Measurements from ENCODE around the gene EPHA3. TPM values are rescaled to one million over a fixed set of nuclear protein-coding genes. Genes with fewer than 3 reads are reported as not detected.

Gene EPHA3
- total RNA-seq, 6 donors from 2014 or later: 0.46 to 3.9 (median 0.79) TPM; not detected in 1

- 91 to 95% methylated on average over 3 of the region's 3 CpGs for WGBS, 2 donors
- DNase-seq (no peak), ATAC-seq (ENCODE audit: low FRiP score in 2 of 2) (no peak)
- Histone ChIP-seq H3K9me3 (no peaks in the 10 kb centered on the region), H3K4me1 (no peaks in the 10 kb centered on the region), H3K27me3 (no peaks in the 10 kb centered on the region), H3K4me3 (no peak overlapping the region), H3K36me3 (no peaks in the 10 kb centered on the region), H3K27ac (no peak overlapping the region)
- TF ChIP-seq, protein P1, sequence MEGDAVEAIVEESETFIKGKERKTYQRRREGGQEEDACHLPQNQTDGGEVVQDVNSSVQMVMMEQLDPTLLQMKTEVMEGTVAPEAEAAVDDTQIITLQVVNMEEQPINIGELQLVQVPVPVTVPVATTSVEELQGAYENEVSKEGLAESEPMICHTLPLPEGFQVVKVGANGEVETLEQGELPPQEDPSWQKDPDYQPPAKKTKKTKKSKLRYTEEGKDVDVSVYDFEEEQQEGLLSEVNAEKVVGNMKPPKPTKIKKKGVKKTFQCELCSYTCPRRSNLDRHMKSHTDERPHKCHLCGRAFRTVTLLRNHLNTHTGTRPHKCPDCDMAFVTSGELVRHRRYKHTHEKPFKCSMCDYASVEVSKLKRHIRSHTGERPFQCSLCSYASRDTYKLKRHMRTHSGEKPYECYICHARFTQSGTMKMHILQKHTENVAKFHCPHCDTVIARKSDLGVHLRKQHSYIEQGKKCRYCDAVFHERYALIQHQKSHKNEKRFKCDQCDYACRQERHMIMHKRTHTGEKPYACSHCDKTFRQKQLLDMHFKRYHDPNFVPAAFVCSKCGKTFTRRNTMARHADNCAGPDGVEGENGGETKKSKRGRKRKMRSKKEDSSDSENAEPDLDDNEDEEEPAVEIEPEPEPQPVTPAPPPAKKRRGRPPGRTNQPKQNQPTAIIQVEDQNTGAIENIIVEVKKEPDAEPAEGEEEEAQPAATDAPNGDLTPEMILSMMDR (IDR thresholded peaks at IDR 0.05): no peak
- no peak for TF ChIP-seq POLR2A (IDR thresholded peaks at IDR 0.05)
- no peak for TF ChIP-seq POLR2AphosphoS5 (IDR thresholded peaks at IDR 0.05)
- TF ChIP-seq EP300 (IDR thresholded peaks at IDR 0.05): no peak
Measured at GRCh38 chr3:89157575-89157974, 50.2 kb downstream of the EPHA3 start.

DNA sequence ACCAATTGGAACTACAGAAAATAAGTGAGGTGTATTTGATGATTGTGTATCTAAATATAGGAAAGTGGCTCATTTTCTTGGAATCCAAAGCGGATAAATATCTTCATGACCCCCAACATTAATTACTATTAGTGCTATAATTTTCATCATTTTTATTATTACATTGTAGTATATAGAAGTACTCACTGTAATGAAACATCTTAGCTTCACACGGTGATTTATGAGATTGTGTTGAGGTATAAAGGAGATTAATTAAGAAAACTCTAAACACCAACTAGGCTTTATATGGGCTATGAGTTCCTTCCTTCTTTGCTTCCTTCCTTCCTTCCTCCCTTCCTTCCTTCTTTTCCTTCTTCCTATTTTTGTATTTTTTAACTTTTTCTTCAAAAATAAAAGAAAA is 52.2 kb downstream of the EPHA3 start:
- no peaks in the 10 kb centered on the region for H3K4me1 ChIP-seq
- TF ChIP-seq POLR2A (IDR thresholded peaks at IDR 0.05): no peak
- TF ChIP-seq POLR2AphosphoS5 (IDR thresholded peaks at IDR 0.05): no peak
- TF ChIP-seq EP300 (IDR thresholded peaks at IDR 0.05): no peak
- TF ChIP-seq, protein P1 (IDR thresholded peaks at IDR 0.05): no peak
- H3K27ac ChIP-seq: no peak overlapping the region
- 96 to 100% methylated on average over 2 of the region's 2 CpGs for WGBS, 2 donors
- H3K9me3 ChIP-seq: no peaks in the 10 kb centered on the region
- no peak for ATAC-seq (ENCODE audit: low FRiP score in 2 of 2)
- H3K4me3 ChIP-seq: no peak overlapping the region
- no peaks in the 10 kb centered on the region for H3K27me3 ChIP-seq
- DNase-seq: no peak
- no peaks in the 10 kb centered on the region for H3K36me3 ChIP-seq

DNA sequence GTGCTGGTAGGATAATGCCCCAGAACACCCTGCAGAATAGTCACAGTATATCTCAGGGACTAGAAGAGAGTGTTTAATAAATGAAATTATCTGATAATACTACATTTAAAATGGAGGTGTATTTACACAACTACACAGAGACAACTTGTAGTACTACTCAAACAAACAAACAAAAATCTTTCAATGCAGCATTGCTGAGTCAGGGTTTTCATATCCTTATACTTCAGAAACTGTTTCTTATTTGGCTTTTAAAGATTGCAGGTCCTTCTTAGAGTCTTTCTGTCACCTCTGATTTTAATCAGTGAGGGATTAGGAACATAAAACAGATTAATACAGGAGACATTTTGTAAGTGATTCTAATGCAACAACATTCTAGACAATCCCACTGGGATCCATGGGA is 57.4 kb downstream of the EPHA3 start:
- Histone ChIP-seq H3K36me3 (no peaks in the 10 kb centered on the region), H3K27ac (no peak overlapping the region), H3K4me1 (no peaks in the 10 kb centered on the region), H3K9me3 (no peaks in the 10 kb centered on the region), H3K4me3 (no peak overlapping the region), H3K27me3 (no peaks in the 10 kb centered on the region)
- ATAC-seq (ENCODE audit: low FRiP score in 2 of 2) (no peak), DNase-seq (no peak)
- no peak for TF ChIP-seq EP300 (IDR thresholded peaks at IDR 0.05)

GRCh38 chr3:89165636-89166263 is 58.3 kb downstream of the EPHA3 start:
- 83 to 87% methylated on average over 9 of the region's 9 CpGs for WGBS, 2 donors
- Histone ChIP-seq H3K4me1 (no peaks in the 10 kb centered on the region), H3K9me3 (no peaks in the 10 kb centered on the region), H3K4me3 (no peak overlapping the region), H3K36me3 (no peaks in the 10 kb centered on the region), H3K27ac (no peak overlapping the region), H3K27me3 (no peaks in the 10 kb centered on the region)
- DNase-seq (no peak), ATAC-seq (ENCODE audit: low FRiP score in 2 of 2) (no peak)
- no peak for TF ChIP-seq POLR2A (IDR thresholded peaks at IDR 0.05)
- TF ChIP-seq, protein P1 (IDR thresholded peaks at IDR 0.05): no peak
- TF ChIP-seq EP300 (IDR thresholded peaks at IDR 0.05): no peak
- TF ChIP-seq POLR2AphosphoS5 (IDR thresholded peaks at IDR 0.05): no peak

- H3K4me1 ChIP-seq: no peaks in the 10 kb centered on the region
- no peaks in the 10 kb centered on the region for H3K9me3 ChIP-seq
- ATAC-seq (ENCODE audit: low FRiP score in 2 of 2) (no peak), DNase-seq (no peak)
- WGBS, 2 donors: 87 to 89% methylated on average over 9 of the region's 9 CpGs
- no peaks in the 10 kb centered on the region for H3K36me3 ChIP-seq
- no peak overlapping the region for H3K27ac ChIP-seq
- TF ChIP-seq, protein P1 (IDR thresholded peaks at IDR 0.05): no peak
- no peak for TF ChIP-seq EP300 (IDR thresholded peaks at IDR 0.05)
- no peak for TF ChIP-seq POLR2AphosphoS5 (IDR thresholded peaks at IDR 0.05)
- TF ChIP-seq POLR2A (IDR thresholded peaks at IDR 0.05): no peak
- H3K4me3 ChIP-seq: no peak overlapping the region
- no peaks in the 10 kb centered on the region for H3K27me3 ChIP-seq
Measured at GRCh38 chr3:89171687-89172545, 64.5 kb downstream of the EPHA3 start.
